Progenitor cell of endocrine pancreas (in vitro differentiated cells): ENCODE results near the gene PGF. TPM values are rescaled to one million over a fixed set of nuclear protein-coding genes. Genes with fewer than 3 reads are reported as not detected.

Experiments used
- DNase-seq: peaks from one replicate; pipeline ENCODE4 v3.0.0; 2021; ENCODE audit warnings: low spot score; ENCODE audit not compliant: unreplicated experiment
- H3K27ac Mint-ChIP-seq: 2 replicates; pipeline ENCODE4 v1.8.0; 2021; ENCODE audit warnings: mild to moderate bottlenecking, moderate library complexity, mixed read lengths
- H3K27me3 Mint-ChIP-seq: 2 replicates; pipeline ENCODE4 v1.8.0; 2021; ENCODE audit warnings: mixed read lengths
- H3K36me3 Mint-ChIP-seq: 2 replicates; pipeline ENCODE4 v1.8.0; 2022; ENCODE audit warnings: mixed read lengths; ENCODE audit not compliant: insufficient read depth
- H3K4me1 Mint-ChIP-seq: 2 replicates; pipeline ENCODE4 v1.8.0; 2021; ENCODE audit warnings: low read depth, mixed read lengths
- H3K4me3 Mint-ChIP-seq: 2 replicates; pipeline ENCODE4 v1.8.0; 2021; ENCODE audit warnings: low read depth, mild to moderate bottlenecking, moderate library complexity, mixed read lengths
- H3K9me3 Mint-ChIP-seq: 2 replicates; pipeline ENCODE4 v1.8.0; 2021; ENCODE audit warnings: low read depth, mixed read lengths
- CTCF ChIP-seq: fragments of 200-600 bp; sonication (generic); IDR thresholded peaks from one replicate; pipeline ENCODE4 v1.5.0; 2021; ENCODE audit warnings: antibody characterized with exemption, mild to moderate bottlenecking; ENCODE audit not compliant: unreplicated experiment
- total RNA-seq: library from RNA; stranded (reverse); gene quantifications from 2 replicates; pipeline ENCODE4 v1.2.1, GENCODE V29; 2021

Gene PGF
- total RNA-seq, 1 donor from 2014 or later = 3.5 TPM

- Mint-ChIP-seq H3K36me3 (no peaks in the 10 kb centered on the region), H3K27me3 (peaks cover 4% of the 10 kb centered on the region), H3K9me3 (no peaks in the 10 kb centered on the region), H3K27ac (no peak overlapping the region), H3K4me1 (no peaks in the 10 kb centered on the region), H3K4me3 (no peak overlapping the region)
- no peak for DNase-seq
- no peak for TF ChIP-seq CTCF
Observed at GRCh38 chr14:74988993-74989392, 33.6 kb upstream of the PGF start.

- Mint-ChIP-seq H3K27me3 (peaks cover 4% of the 10 kb centered on the region), H3K27ac (no peak overlapping the region), H3K9me3 (no peaks in the 10 kb centered on the region), H3K36me3 (no peaks in the 10 kb centered on the region), H3K4me1 (no peaks in the 10 kb centered on the region), H3K4me3 (no peak overlapping the region)
- TF ChIP-seq CTCF = no peak
- no peak for DNase-seq
Observed at GRCh38 chr14:74988131-74988530, 32.7 kb upstream of the PGF start.

GRCh38 chr14:74985806-74986205, 30.4 kb upstream of the PGF start:
- Mint-ChIP-seq H3K27ac (no peak overlapping the region), H3K27me3 (peaks cover 19% of the 10 kb centered on the region), H3K4me1 (no peaks in the 10 kb centered on the region)

GRCh38 chr14:74985028-74985310, 29.6 kb upstream of the PGF start:
- Mint-ChIP-seq H3K36me3 (no peaks in the 10 kb centered on the region), H3K27ac (no peak overlapping the region), H3K4me1 (peaks cover 2% of the 10 kb centered on the region), H3K27me3 (peaks cover 19% of the 10 kb centered on the region), H3K4me3 (no peak overlapping the region), H3K9me3 (no peaks in the 10 kb centered on the region)
- no peak for TF ChIP-seq CTCF
- DNase-seq = no peak

More at GRCh38 chr14:74985806-74986205, 30.4 kb upstream of the PGF start:
- DNase-seq = no peak
- Mint-ChIP-seq H3K36me3 (no peaks in the 10 kb centered on the region), H3K9me3 (no peaks in the 10 kb centered on the region), H3K4me3 (no peak overlapping the region)
- no peak for TF ChIP-seq CTCF

GRCh38 chr14:74984236-74985027, 29.0 kb upstream of the PGF start:
- H3K27me3 Mint-ChIP-seq = peaks cover 22% of the 10 kb centered on the region
- no peak for DNase-seq
- no peak for TF ChIP-seq CTCF
- peaks cover 4% of the 10 kb centered on the region for H3K4me1 Mint-ChIP-seq
- no peaks in the 10 kb centered on the region for H3K36me3 Mint-ChIP-seq
- no peak overlapping the region for H3K4me3 Mint-ChIP-seq
- H3K27ac Mint-ChIP-seq = no peak overlapping the region
- H3K9me3 Mint-ChIP-seq = no peaks in the 10 kb centered on the region
